Brain microvascular endothelial cell (primary cell): ENCODE results near the gene PBX4.

Source experiments
- DNase-seq: peaks from one replicate; pipeline ENCODE4 v3.0.0-alpha.2; 2020
- H3K27ac ChIP-seq: fragments of 250-450 bp; sonication (Bioruptor Pico); 2 replicates; pipeline ENCODE4 v1.5.1; 2020; ENCODE audit warnings: mild to moderate bottlenecking, moderate library complexity
- H3K27me3 ChIP-seq: fragments of 250-450 bp; sonication (Bioruptor Pico); replicated peaks from 2 replicates; pipeline ENCODE4 v1.5.1; 2020; ENCODE audit warnings: mild to moderate bottlenecking
- H3K36me3 ChIP-seq: fragments of 250-450 bp; sonication (Bioruptor Pico); replicated peaks from 2 replicates; pipeline ENCODE4 v1.5.1; 2020; ENCODE audit warnings: mild to moderate bottlenecking
- H3K4me3 ChIP-seq: 2 replicates; pipeline ENCODE4 v1.5.1; 2011; ENCODE audit warnings: low read depth, mild to moderate bottlenecking, control low read depth, low read length, moderate library complexity
- in situ Hi-C: cut with HindIII; loops from 2 replicates; pipeline ENCODE4 v1.10.0; 2017; ENCODE audit warnings: low sequenced_read_pairs, low pct_ligation_motif_present
- TF ChIP-seq, protein P1 (sequence below): IDR thresholded peaks from 2 replicates; pipeline ENCODE4 v1.5.1; 2011; ENCODE audit warnings: low read depth, mild to moderate bottlenecking, moderate library complexity, low read length, control low read depth, inconsistent platforms; ENCODE audit errors: missing control alignments

Gene PBX4

DNA sequence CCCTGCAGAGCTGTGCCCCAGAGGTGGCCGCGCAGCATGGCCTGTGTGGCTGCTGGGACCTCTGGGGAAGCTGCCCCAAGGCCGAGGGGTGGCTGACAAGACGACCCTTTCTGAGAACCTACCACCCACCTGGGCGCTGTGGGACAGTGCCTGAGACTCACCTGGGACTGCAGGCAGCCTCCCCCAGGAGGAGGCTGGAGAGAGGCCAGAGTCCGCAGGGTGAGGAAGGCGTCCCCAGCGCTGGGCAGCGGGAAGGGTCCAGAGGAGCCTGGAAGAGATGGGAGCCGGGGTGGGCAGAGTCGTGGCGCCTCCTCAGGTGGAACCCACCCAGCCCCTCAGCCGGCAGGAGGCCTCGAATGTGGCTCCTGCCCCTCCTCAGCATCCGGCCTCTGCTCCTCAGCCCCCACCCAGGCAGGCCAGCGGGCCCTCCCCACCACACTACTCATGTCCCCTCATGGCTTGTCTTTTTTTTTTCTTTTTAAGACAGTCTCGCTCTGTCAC, 55.1 kb downstream of the PBX4 start:
- Histone ChIP-seq H3K36me3 (no peaks in the 10 kb centered on the region), H3K4me3 (no peak overlapping the region), H3K27ac (no peak overlapping the region), H3K27me3 (no peaks in the 10 kb centered on the region)
- no peak for DNase-seq
- in situ Hi-C loops, result no loop called here
- TF ChIP-seq, protein P1, sequence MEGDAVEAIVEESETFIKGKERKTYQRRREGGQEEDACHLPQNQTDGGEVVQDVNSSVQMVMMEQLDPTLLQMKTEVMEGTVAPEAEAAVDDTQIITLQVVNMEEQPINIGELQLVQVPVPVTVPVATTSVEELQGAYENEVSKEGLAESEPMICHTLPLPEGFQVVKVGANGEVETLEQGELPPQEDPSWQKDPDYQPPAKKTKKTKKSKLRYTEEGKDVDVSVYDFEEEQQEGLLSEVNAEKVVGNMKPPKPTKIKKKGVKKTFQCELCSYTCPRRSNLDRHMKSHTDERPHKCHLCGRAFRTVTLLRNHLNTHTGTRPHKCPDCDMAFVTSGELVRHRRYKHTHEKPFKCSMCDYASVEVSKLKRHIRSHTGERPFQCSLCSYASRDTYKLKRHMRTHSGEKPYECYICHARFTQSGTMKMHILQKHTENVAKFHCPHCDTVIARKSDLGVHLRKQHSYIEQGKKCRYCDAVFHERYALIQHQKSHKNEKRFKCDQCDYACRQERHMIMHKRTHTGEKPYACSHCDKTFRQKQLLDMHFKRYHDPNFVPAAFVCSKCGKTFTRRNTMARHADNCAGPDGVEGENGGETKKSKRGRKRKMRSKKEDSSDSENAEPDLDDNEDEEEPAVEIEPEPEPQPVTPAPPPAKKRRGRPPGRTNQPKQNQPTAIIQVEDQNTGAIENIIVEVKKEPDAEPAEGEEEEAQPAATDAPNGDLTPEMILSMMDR, result no peak

DNA sequence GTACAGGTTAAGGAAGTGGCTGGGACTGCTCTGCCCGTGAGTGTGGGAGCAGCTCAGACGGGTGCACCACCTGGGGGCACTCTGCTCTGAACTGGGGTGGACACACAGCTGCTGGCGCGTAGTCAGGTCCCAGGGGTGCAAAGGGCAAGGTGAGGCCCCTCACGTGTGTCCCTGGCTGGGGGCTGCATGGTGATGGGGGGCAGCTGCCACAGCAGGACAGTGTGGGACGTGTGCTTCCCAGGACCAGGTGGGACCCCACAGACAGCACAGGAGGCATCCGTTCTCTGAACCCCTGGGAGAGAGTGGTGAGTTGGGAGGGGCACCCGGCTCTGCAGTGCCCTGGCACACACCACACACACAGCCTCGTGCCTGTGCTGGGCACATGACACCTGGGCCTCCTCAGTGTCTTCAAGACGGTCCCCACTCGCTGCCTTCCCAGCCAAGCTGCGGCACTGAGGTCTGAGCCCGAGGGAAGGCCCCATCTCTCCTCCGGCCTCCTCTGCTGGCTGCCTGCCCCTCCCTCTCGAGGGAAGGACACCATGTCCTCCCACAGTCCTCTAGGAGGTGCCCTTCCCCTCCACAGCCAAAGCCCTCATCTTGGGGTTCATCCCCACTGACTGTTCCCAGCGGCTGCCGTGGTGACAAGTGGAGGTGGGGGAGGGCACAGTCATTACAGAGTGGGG, 55.7 kb downstream of the PBX4 start:
- no peaks in the 10 kb centered on the region for H3K27me3 ChIP-seq
- TF ChIP-seq, protein P1, result peak; percentile 6
- H3K36me3 ChIP-seq, result no peaks in the 10 kb centered on the region
- H3K27ac ChIP-seq, result no peak overlapping the region
- no peak for DNase-seq
- in situ Hi-C loops, result no loop called here
- no peak overlapping the region for H3K4me3 ChIP-seq

DNA sequence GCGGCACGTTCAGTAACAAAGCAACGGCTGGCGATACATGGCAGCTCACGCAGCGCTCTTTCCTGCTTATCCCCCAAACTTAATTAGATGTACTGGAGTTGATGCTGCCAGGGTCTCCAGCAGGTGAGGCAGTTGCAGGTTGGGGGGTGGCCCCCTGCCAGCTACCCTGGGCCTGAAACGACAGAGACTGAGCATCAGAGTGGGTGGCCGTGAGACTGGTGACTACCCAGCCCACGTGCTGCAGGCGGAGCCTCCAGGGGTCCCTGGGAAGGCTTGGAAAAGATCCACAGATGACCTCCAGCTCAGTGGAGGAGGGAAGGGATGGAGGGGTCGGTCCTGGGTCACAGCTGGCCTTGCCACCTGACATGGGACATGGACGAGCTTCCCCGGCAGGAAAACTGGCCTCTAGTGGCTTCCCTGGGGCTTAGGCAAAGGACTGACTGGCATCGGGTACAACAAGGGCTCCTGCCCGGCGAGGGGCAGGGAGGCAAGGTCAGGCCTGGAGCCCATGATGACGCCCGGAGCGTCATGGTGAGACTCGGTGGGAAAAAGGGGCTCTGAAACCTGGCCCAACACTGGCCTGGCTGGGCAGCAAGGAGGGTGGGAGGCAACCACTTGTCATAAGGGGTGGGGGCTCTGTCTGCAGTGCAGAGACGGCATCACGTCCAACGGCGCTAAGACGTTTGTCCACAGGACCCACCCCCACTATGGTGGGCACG, 56.4 kb downstream of the PBX4 start:
- in situ Hi-C loops, result no loop called here
- Histone ChIP-seq H3K4me3 (no peak overlapping the region), H3K36me3 (no peaks in the 10 kb centered on the region), H3K27me3 (no peaks in the 10 kb centered on the region), H3K27ac (no peak overlapping the region)
- TF ChIP-seq, protein P1, result no peak
- DNase-seq, result no peak

DNA sequence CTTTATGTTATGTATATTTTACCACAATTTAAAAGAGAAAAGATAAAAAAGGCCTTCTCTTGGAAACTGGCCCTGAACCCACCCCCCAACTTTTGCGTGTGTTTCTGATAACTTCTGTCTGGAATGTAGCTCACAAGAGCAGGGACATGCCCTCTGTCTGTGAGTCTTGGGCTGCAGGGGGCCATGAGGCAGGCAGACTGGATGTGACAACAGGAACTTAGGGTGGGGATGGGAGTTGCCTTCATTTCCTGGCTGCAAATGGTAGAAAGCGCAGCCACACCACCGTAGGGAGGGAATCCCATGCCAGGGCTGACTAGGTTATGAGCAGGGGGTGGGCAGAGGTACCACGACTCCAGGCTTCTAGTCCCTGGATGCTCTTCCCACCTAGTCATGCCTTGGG, 58.6 kb downstream of the PBX4 start:
- Histone ChIP-seq H3K4me3 (no peak overlapping the region), H3K27ac (no peak overlapping the region), H3K27me3 (no peaks in the 10 kb centered on the region), H3K36me3 (no peaks in the 10 kb centered on the region)
- in situ Hi-C loops, result no loop called here
- no peak for DNase-seq
- TF ChIP-seq, protein P1, result no peak

DNA sequence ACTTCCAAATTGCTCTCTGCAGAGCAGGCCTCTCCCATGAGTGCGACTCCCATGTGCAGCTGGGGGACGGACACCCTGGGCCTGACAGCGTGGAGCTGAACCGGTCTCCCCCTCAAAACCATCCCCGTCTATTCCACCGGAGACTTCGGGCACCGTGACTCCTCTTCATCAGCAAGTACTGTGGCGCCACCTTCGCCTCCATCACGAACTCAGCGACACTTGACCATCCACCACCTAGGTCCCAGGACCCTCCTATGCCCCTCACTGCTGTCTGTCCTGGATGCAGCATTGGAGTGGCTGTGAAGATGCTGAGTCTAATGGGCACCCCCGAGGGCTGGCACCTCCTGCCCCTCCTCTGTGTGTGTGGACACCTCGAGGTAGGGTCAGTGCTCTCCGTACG, 59.9 kb downstream of the PBX4 start:
- DNase-seq, result no peak
- Histone ChIP-seq H3K4me3 (no peak overlapping the region), H3K27me3 (no peaks in the 10 kb centered on the region), H3K36me3 (no peaks in the 10 kb centered on the region), H3K27ac (no peak overlapping the region)
- TF ChIP-seq, protein P1, result no peak
- in situ Hi-C loops, result no loop called here
